ENCODE data around the gene PSG11.
"Not testable (repeated sequence)": the region's sequence is repeated elsewhere in the genome, so short reads cannot be mapped to it uniquely, and the experiment has no call there.

The PSG11 gene

DNA sequence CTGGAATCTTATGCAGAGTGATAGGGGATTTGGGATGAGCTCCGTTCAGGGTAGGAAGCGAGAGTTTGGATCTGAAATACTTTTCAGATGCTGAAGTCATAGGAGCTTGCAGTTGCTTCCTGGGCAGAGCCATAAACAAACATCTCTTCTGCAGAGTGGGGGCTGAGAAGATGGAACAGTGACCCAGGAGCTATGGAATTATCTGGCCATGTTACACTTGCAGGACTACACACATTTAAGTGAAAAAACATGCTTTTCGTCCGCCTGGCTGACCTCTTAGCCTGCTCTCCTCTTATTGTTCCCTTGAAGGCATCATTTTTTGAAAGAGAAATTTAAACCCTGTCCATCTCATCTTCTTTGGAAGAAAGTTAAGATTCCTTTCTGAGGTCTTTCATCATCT is 40.7 kb downstream of the PSG11 start:
- DNase-seq, result no peak

GRCh38 chr19:42982111-42982510 is 44.2 kb downstream of the PSG11 start:
- DNase-seq, result not testable (repeated sequence)

- DNase-seq, result not testable (repeated sequence)
Observed at GRCh38 chr19:42971451-42971850, 54.8 kb downstream of the PSG11 start.

GRCh38 chr19:42965176-42965575 is 61.1 kb downstream of the PSG11 start:
- DNase-seq, result peak; percentile 8

DNA sequence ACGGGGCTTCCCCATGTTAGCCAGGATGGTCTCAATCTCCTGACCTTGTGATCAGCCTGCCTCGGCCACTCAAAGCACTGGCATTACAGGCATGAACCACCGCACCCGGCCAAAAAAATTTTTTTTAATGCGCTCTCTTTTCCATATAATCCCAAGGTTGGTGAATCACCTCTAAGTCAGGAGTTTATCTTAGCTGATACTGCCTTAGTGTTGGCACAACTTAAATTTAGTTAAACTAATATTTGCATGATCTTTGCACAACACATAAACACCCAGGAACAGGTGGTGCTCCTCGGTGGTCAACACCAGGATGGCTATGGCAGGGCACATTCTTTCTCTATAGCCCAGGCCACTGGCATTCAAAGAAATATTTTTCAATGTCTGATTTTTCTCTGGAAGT is 65.2 kb downstream of the PSG11 start:
- DNase-seq, result no peak
